GM23338 (cell line): ENCODE results near the gene ZNF648. TPM values are rescaled to one million over a fixed set of nuclear protein-coding genes. Genes with fewer than 3 reads are reported as not detected.

Experiments used
- ATAC-seq: fragments of 200-7000 bp; cut with Tn5 transposase; 3 replicates; pipeline ENCODE4 v1.9.1; 2020
- DNase-seq: peaks from one replicate; pipeline ENCODE4 v3.0.0-alpha.2; 2015; ENCODE audit warnings: low spot score
- H2AFZ ChIP-seq: fragments of 200-600 bp; sonication (generic); 2 replicates; pipeline ENCODE4 v1.8.0; 2016; ENCODE audit warnings: antibody characterized with exemption, mild to moderate bottlenecking, moderate library complexity
- H3F3A ChIP-seq: fragments of 200-600 bp; sonication (generic); replicated peaks from 2 replicates; pipeline ENCODE4 v1.8.0; 2017; ENCODE audit warnings: antibody characterized with exemption, mixed run types, low read depth
- H3K27ac ChIP-seq: fragments of 200-600 bp; sonication (generic); 2 replicates; pipeline ENCODE4 v1.6.1; 2016; ENCODE audit warnings: low read depth
- H3K27me3 ChIP-seq: fragments of 200-600 bp; sonication (generic); 2 replicates; pipeline ENCODE4 v1.8.0; 2016; ENCODE audit warnings: mild to moderate bottlenecking, mixed run types, moderate library complexity; ENCODE audit not compliant: insufficient read depth
- H3K36me3 ChIP-seq: fragments of 200-600 bp; sonication (generic); 2 replicates; pipeline ENCODE4 v1.8.0; 2016; ENCODE audit warnings: mild to moderate bottlenecking; ENCODE audit not compliant: insufficient read depth
- H3K4me1 ChIP-seq: fragments of 200-600 bp; sonication (generic); 2 replicates; pipeline ENCODE4 v1.8.0; 2016; ENCODE audit warnings: mild to moderate bottlenecking, moderate library complexity; ENCODE audit not compliant: insufficient read depth
- H3K4me2 ChIP-seq: fragments of 200-600 bp; sonication (generic); 2 replicates; pipeline ENCODE4 v1.7.1; 2017; ENCODE audit warnings: mixed run types
- H3K4me3 ChIP-seq: fragments of 200-600 bp; sonication (generic); 2 replicates; pipeline ENCODE4 v1.6.1; 2016; ENCODE audit warnings: mixed run types
- H3K79me2 ChIP-seq: fragments of 200-600 bp; sonication (generic); replicated peaks from 2 replicates; pipeline ENCODE4 v1.8.0; 2017; ENCODE audit warnings: mild to moderate bottlenecking; ENCODE audit not compliant: insufficient read depth
- H3K9me2 ChIP-seq: fragments of 200-600 bp; sonication (generic); 2 replicates; pipeline ENCODE4 v1.8.0; 2017; ENCODE audit not compliant: insufficient read depth
- H4K20me1 ChIP-seq: fragments of 200-600 bp; sonication (generic); replicated peaks from 2 replicates; pipeline ENCODE4 v1.8.0; 2017; ENCODE audit warnings: mild to moderate bottlenecking; ENCODE audit not compliant: insufficient read depth
- H3K27ac Mint-ChIP-seq: 2 replicates; pipeline ENCODE4 v1.8.0; 2020; ENCODE audit warnings: inconsistent platforms, mild to moderate bottlenecking, moderate library complexity, mixed read lengths
- H3K27me3 Mint-ChIP-seq: 3 replicates; pipeline ENCODE4 v1.8.0; 2022; ENCODE audit warnings: low read depth, mild to moderate bottlenecking, moderate library complexity, mixed read lengths, inconsistent platforms; ENCODE audit not compliant: insufficient read depth, poor library complexity
- H3K36me3 Mint-ChIP-seq: 3 replicates; pipeline ENCODE4 v1.8.0; 2021; ENCODE audit warnings: low read depth, mild to moderate bottlenecking, inconsistent platforms, moderate library complexity, mixed read lengths
- H3K4me1 Mint-ChIP-seq: 3 replicates; pipeline ENCODE4 v1.8.0; 2020; ENCODE audit warnings: mild to moderate bottlenecking, inconsistent platforms, mixed read lengths
- H3K4me3 Mint-ChIP-seq: 3 replicates; pipeline ENCODE4 v1.8.0; 2021; ENCODE audit warnings: moderate library complexity, mild to moderate bottlenecking, inconsistent platforms, mixed read lengths
- H3K9me3 Mint-ChIP-seq: 3 replicates; pipeline ENCODE4 v1.8.0; 2020; ENCODE audit warnings: moderate library complexity, mild to moderate bottlenecking, inconsistent platforms, mixed read lengths
- CREB1 ChIP-seq: fragments of 250-450 bp; sonication (Bioruptor Pico); IDR thresholded peaks from 2 replicates; pipeline ENCODE4 v1.5.0; 2020; ENCODE audit warnings: low read depth, mild to moderate bottlenecking, moderate library complexity
- EZH2 ChIP-seq: fragments of 200-600 bp; sonication (generic); IDR thresholded peaks from one replicate; pipeline ENCODE4 v1.8.0; 2017; ENCODE audit warnings: antibody characterized with exemption, mild to moderate bottlenecking, low read depth; ENCODE audit not compliant: unreplicated experiment
- EZH2phosphoT487 ChIP-seq: fragments of 200-600 bp; sonication (generic); IDR thresholded peaks from one replicate; pipeline ENCODE4 v1.8.1; 2018; ENCODE audit warnings: antibody characterized with exemption; ENCODE audit not compliant: unreplicated experiment
- JUNB ChIP-seq: IDR thresholded peaks from one replicate; pipeline ENCODE4 v1.6.1; 2016; ENCODE audit warnings: antibody characterized with exemption; ENCODE audit not compliant: unreplicated experiment
- NANOG ChIP-seq: IDR thresholded peaks from 2 replicates; pipeline ENCODE4 v1.6.1; 2016; ENCODE audit warnings: antibody characterized with exemption, borderline replicate concordance
- POLR2AphosphoS5 ChIP-seq: IDR thresholded peaks from 2 replicates; pipeline ENCODE4 v1.6.1; 2016; ENCODE audit warnings: antibody characterized with exemption, low read depth
- STAT1 ChIP-seq: IDR thresholded peaks from one replicate; pipeline ENCODE4 v1.6.1; 2016; ENCODE audit warnings: antibody characterized with exemption; ENCODE audit not compliant: unreplicated experiment
- ZNF114 ChIP-seq: fragments of 250-450 bp; sonication (Bioruptor Pico); IDR thresholded peaks from 2 replicates; pipeline ENCODE4 v1.5.0; 2020; ENCODE audit warnings: mild to moderate bottlenecking, moderate library complexity
- ZNF331 ChIP-seq: fragments of 250-450 bp; sonication (Bioruptor Pico); IDR thresholded peaks from 2 replicates; pipeline ENCODE4 v1.5.0; 2020; ENCODE audit warnings: low read depth, mild to moderate bottlenecking, moderate library complexity
- polyA plus RNA-seq: library from polyadenylated mRNA; unstranded; fragments of >200 nt; fragmentation: Nextera tagmentation; extraction: Ambion mirVana; gene quantifications from 2 replicates; pipeline ENCODE4 v1.2.1, GENCODE V29; 2016
- total RNA-seq: library from RNA; depleted of rRNA; stranded (reverse); fragments of >200 nt; shearing (Covaris generic); gene quantifications from 2 replicates; pipeline ENCODE4 v1.2.3, GENCODE V29; 2014
- TF ChIP-seq, protein P1 (sequence below): IDR thresholded peaks from 2 replicates; pipeline ENCODE4 v1.6.1; 2016; ENCODE audit warnings: antibody characterized with exemption
- TF ChIP-seq, protein P2 (sequence below), 2 experiments: fragments of 200-600 bp in 1 of 2; sonication (generic) in 1 of 2; conservative IDR thresholded peaks; 2 replicates each; pipeline versions ENCODE4 v1.5.1 to v1.6.1; 2016 to 2017; ENCODE audit warnings: antibody characterized with exemption in 2 of 2, low read depth in 2 of 2, mild to moderate bottlenecking in 2 of 2, moderate library complexity in 1 of 2
- TF ChIP-seq, protein P3 (sequence below): fragments of 250-450 bp; sonication (Bioruptor Pico); IDR thresholded peaks from 2 replicates; pipeline ENCODE4 v1.5.0; 2020; ENCODE audit warnings: mild to moderate bottlenecking, moderate library complexity
- TF ChIP-seq, protein P4 (sequence below): IDR thresholded peaks from one replicate; pipeline ENCODE4 v1.6.1; 2018; ENCODE audit warnings: antibody characterized with exemption; ENCODE audit not compliant: unreplicated experiment

The ZNF648 gene
- total and polyA plus RNA-seq, 2 experiments from 2014 or later, result 0.24 to 1.2 TPM

DNA sequence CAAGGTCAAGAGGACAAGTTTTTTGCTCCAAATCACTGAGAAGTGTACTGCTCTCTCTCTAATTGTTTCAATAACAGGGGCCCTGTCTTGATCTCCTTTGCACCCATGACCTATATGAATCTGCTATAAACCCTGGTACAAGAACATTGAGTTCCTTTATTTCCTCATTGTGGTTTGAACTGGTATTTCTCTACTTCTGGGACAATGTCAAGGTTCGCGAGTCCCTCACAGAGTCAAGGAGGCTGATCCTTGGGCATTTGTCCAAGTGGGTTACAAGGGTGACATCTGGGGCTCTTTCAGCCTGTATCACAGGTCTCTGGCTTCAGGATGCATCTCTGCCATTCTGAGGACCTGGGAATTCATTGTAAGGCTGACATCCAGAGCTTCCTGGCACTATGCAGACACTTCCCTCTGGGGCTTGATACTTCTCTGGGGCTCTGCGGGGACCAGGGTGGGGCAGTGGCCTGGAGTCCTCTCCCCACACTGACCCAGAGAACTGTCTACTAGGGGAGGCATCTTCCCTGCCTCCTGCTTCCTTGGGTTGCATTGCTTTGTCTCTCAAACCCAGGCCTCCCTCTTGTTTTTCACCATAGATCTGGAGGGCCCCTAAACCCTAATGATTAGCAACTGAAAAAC is 22.5 kb upstream of the ZNF648 start:
- Histone ChIP-seq H3K4me3 (no peak overlapping the region), H3K36me3 (no peaks in the 10 kb centered on the region), H3K27me3 (no peaks in the 10 kb centered on the region), H3K79me2 (no peaks in the 10 kb centered on the region), H3K4me2 (no peak overlapping the region), H3F3A (no peaks in the 10 kb centered on the region), H3K9me2 (no peaks in the 10 kb centered on the region; the same call in 1 of the 2 replicates), H3K4me1 (peaks cover 7% of the 10 kb centered on the region; the same call in 1 of the 2 replicates), H3K27ac (no peak overlapping the region), H4K20me1 (no peaks in the 10 kb centered on the region), H2AFZ (peak overlapping the region; percentile 6; the same call in 1 of the 2 replicates)
- TF ChIP-seq, protein P1, sequence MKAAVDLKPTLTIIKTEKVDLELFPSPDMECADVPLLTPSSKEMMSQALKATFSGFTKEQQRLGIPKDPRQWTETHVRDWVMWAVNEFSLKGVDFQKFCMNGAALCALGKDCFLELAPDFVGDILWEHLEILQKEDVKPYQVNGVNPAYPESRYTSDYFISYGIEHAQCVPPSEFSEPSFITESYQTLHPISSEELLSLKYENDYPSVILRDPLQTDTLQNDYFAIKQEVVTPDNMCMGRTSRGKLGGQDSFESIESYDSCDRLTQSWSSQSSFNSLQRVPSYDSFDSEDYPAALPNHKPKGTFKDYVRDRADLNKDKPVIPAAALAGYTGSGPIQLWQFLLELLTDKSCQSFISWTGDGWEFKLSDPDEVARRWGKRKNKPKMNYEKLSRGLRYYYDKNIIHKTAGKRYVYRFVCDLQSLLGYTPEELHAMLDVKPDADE, result no peak
- TF ChIP-seq, protein P2, sequence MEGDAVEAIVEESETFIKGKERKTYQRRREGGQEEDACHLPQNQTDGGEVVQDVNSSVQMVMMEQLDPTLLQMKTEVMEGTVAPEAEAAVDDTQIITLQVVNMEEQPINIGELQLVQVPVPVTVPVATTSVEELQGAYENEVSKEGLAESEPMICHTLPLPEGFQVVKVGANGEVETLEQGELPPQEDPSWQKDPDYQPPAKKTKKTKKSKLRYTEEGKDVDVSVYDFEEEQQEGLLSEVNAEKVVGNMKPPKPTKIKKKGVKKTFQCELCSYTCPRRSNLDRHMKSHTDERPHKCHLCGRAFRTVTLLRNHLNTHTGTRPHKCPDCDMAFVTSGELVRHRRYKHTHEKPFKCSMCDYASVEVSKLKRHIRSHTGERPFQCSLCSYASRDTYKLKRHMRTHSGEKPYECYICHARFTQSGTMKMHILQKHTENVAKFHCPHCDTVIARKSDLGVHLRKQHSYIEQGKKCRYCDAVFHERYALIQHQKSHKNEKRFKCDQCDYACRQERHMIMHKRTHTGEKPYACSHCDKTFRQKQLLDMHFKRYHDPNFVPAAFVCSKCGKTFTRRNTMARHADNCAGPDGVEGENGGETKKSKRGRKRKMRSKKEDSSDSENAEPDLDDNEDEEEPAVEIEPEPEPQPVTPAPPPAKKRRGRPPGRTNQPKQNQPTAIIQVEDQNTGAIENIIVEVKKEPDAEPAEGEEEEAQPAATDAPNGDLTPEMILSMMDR (conservative IDR thresholded peaks at IDR 0.05; ENCODE audit: low read depth in 2 of 2), result no peak
- no peak for TF ChIP-seq ZNF331 (CRISPR knock-in tag)
- no peak for TF ChIP-seq POLR2AphosphoS5
- TF ChIP-seq, protein P3, sequence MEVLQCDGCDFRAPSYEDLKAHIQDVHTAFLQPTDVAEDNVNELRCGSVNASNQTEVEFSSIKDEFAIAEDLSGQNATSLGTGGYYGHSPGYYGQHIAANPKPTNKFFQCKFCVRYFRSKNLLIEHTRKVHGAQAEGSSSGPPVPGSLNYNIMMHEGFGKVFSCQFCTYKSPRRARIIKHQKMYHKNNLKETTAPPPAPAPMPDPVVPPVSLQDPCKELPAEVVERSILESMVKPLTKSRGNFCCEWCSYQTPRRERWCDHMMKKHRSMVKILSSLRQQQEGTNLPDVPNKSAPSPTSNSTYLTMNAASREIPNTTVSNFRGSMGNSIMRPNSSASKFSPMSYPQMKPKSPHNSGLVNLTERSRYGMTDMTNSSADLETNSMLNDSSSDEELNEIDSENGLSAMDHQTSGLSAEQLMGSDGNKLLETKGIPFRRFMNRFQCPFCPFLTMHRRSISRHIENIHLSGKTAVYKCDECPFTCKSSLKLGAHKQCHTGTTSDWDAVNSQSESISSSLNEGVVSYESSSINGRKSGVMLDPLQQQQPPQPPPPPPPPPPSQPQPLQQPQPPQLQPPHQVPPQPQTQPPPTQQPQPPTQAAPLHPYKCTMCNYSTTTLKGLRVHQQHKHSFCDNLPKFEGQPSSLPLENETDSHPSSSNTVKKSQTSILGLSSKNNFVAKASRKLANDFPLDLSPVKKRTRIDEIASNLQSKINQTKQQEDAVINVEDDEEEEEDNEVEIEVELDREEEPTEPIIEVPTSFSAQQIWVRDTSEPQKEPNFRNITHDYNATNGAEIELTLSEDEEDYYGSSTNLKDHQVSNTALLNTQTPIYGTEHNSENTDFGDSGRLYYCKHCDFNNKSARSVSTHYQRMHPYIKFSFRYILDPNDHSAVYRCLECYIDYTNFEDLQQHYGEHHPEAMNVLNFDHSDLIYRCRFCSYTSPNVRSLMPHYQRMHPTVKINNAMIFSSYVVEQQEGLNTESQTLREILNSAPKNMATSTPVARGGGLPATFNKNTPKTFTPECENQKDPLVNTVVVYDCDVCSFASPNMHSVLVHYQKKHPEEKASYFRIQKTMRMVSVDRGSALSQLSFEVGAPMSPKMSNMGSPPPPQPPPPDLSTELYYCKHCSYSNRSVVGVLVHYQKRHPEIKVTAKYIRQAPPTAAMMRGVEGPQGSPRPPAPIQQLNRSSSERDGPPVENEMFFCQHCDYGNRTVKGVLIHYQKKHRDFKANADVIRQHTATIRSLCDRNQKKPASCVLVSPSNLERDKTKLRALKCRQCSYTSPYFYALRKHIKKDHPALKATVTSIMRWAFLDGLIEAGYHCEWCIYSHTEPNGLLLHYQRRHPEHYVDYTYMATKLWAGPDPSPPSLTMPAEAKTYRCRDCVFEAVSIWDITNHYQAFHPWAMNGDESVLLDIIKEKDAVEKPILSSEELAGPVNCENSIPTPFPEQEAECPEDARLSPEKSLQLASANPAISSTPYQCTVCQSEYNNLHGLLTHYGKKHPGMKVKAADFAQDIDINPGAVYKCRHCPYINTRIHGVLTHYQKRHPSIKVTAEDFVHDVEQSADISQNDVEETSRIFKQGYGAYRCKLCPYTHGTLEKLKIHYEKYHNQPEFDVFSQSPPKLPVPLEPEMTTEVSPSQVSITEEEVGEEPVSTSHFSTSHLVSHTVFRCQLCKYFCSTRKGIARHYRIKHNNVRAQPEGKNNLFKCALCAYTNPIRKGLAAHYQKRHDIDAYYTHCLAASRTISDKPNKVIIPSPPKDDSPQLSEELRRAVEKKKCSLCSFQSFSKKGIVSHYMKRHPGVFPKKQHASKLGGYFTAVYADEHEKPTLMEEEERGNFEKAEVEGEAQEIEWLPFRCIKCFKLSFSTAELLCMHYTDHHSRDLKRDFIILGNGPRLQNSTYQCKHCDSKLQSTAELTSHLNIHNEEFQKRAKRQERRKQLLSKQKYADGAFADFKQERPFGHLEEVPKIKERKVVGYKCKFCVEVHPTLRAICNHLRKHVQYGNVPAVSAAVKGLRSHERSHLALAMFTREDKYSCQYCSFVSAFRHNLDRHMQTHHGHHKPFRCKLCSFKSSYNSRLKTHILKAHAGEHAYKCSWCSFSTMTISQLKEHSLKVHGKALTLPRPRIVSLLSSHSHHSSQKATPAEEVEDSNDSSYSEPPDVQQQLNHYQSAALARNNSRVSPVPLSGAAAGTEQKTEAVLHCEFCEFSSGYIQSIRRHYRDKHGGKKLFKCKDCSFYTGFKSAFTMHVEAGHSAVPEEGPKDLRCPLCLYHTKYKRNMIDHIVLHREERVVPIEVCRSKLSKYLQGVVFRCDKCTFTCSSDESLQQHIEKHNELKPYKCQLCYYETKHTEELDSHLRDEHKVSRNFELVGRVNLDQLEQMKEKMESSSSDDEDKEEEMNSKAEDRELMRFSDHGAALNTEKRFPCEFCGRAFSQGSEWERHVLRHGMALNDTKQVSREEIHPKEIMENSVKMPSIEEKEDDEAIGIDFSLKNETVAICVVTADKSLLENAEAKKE (CRISPR knock-in tag), result no peak
- no peak for TF ChIP-seq JUNB
- no peak for TF ChIP-seq STAT1
- TF ChIP-seq, protein P4, sequence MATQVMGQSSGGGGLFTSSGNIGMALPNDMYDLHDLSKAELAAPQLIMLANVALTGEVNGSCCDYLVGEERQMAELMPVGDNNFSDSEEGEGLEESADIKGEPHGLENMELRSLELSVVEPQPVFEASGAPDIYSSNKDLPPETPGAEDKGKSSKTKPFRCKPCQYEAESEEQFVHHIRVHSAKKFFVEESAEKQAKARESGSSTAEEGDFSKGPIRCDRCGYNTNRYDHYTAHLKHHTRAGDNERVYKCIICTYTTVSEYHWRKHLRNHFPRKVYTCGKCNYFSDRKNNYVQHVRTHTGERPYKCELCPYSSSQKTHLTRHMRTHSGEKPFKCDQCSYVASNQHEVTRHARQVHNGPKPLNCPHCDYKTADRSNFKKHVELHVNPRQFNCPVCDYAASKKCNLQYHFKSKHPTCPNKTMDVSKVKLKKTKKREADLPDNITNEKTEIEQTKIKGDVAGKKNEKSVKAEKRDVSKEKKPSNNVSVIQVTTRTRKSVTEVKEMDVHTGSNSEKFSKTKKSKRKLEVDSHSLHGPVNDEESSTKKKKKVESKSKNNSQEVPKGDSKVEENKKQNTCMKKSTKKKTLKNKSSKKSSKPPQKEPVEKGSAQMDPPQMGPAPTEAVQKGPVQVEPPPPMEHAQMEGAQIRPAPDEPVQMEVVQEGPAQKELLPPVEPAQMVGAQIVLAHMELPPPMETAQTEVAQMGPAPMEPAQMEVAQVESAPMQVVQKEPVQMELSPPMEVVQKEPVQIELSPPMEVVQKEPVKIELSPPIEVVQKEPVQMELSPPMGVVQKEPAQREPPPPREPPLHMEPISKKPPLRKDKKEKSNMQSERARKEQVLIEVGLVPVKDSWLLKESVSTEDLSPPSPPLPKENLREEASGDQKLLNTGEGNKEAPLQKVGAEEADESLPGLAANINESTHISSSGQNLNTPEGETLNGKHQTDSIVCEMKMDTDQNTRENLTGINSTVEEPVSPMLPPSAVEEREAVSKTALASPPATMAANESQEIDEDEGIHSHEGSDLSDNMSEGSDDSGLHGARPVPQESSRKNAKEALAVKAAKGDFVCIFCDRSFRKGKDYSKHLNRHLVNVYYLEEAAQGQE, result no peak
- no peak for TF ChIP-seq EZH2
- TF ChIP-seq EZH2phosphoT487, result no peak
- TF ChIP-seq CREB1 (CRISPR knock-in tag), result no peak
- TF ChIP-seq NANOG, result no peak
- no peak for TF ChIP-seq ZNF114 (CRISPR knock-in tag)
- ATAC-seq (peak; percentile 53), DNase-seq (no peak)
- peaks cover 14% of the 10 kb centered on the region for H3K4me1 Mint-ChIP-seq
- H3K27ac Mint-ChIP-seq, result peak overlapping the region; percentile 28; the same call in 1 of the 2 replicates
- no peak overlapping the region for H3K4me3 Mint-ChIP-seq
- H3K27me3 Mint-ChIP-seq, result peaks cover 11% of the 10 kb centered on the region
- no peaks in the 10 kb centered on the region for H3K9me3 Mint-ChIP-seq
- no peaks in the 10 kb centered on the region for H3K36me3 Mint-ChIP-seq
